ENCODE measurements around the gene APOL2.

APOL2 gene

DNA sequence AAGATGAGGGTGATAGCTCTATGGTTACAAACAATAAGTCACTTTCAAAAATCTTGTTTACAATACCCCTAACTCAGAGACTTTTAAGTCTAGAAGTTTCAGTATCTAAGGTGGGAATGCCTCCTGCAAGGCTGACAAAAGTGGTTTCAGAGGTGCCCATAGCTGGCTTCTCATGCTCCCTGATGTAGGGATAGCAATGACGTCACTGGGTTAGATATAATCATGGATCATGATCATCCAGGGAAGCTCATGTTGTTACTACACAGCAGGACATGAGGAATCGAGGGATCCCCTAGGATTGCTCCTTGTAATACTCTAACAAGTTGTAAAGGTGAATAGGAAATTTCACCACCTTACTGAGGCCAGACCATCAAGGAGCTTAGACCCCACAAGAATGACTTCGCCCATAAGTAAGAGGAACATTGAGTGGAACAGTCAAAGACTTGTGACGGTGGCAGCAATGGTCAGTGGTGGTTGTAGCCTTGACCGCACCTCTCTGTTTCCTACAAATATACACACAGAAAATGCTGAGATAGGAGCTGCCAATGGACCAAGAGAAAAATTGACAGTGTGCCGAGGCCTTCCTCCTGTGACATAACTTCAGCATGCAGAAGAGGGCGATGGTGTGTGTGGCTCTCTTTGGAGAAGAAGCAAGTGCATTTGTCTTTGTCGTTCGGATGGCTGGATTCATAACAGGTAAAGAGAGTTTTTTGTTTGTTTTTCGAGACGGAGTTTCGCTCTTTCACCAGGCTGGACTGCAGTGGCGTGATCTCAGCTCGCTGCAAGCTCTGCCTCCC lies 53.3 kb downstream of the APOL2 start:
- Histone ChIP-seq H3F3A (ENCODE audit: insufficient read depth, low read length) (no peaks in the 10 kb centered on the region), H3K4me3 (ENCODE audit: low read length) (no peak overlapping the region), H3K36me3 (replicated peaks; ENCODE audit: insufficient read depth, low read length) (no peaks in the 10 kb centered on the region), H3K4me1 (ENCODE audit: low read length) (no peaks in the 10 kb centered on the region), H2AFZ (ENCODE audit: low read length) (no peak overlapping the region), H3K9me2 (replicated peaks; ENCODE audit: insufficient read depth, low read length) (no peaks in the 10 kb centered on the region), H3K4me2 (ENCODE audit: low read depth, low read length) (no peak overlapping the region), H3K79me2 (ENCODE audit: low read length) (no peaks in the 10 kb centered on the region), H3K27me3 (replicated peaks; ENCODE audit: insufficient read depth, low read length) (no peaks in the 10 kb centered on the region), H4K20me1 (ENCODE audit: insufficient read depth, low read length) (no peaks in the 10 kb centered on the region), H3K27ac (ENCODE audit: low read length) (no peak overlapping the region), H3K9ac (ENCODE audit: low read length) (no peak overlapping the region), H3K9me3 (replicated peaks; ENCODE audit: insufficient read depth, low read length) (no peaks in the 10 kb centered on the region)
- TF ChIP-seq EZH2 (optimal IDR thresholded peaks at IDR 0.05; ENCODE audit: low read depth, low read length) (no peak), EZH2phosphoT487 (IDR thresholded peaks at IDR 0.05; ENCODE audit: low read length) (no peak), CTCF (IDR thresholded peaks at IDR 0.05; ENCODE audit: low read length) (no peak)
- DNase-seq: no peak

GRCh38 chr22:36184433-36185025 lies 54.8 kb downstream of the APOL2 start:
- Histone ChIP-seq H3K9me2 (replicated peaks; ENCODE audit: insufficient read depth, low read length) (no peaks in the 10 kb centered on the region), H3K4me2 (ENCODE audit: low read depth, low read length) (no peak overlapping the region), H4K20me1 (ENCODE audit: insufficient read depth, low read length) (no peaks in the 10 kb centered on the region), H3K79me2 (ENCODE audit: low read length) (no peaks in the 10 kb centered on the region), H3K9me3 (replicated peaks; ENCODE audit: insufficient read depth, low read length) (no peaks in the 10 kb centered on the region), H3K27ac (ENCODE audit: low read length) (no peak overlapping the region), H3F3A (ENCODE audit: insufficient read depth, low read length) (no peaks in the 10 kb centered on the region), H3K27me3 (replicated peaks; ENCODE audit: insufficient read depth, low read length) (no peaks in the 10 kb centered on the region), H3K9ac (ENCODE audit: low read length) (no peak overlapping the region), H3K4me1 (ENCODE audit: low read length) (no peaks in the 10 kb centered on the region), H2AFZ (ENCODE audit: low read length) (no peak overlapping the region), H3K36me3 (replicated peaks; ENCODE audit: insufficient read depth, low read length) (no peaks in the 10 kb centered on the region), H3K4me3 (ENCODE audit: low read length) (no peak overlapping the region)
- TF ChIP-seq EZH2phosphoT487 (IDR thresholded peaks at IDR 0.05; ENCODE audit: low read length) (no peak), EZH2 (optimal IDR thresholded peaks at IDR 0.05; ENCODE audit: low read depth, low read length) (no peak), CTCF (IDR thresholded peaks at IDR 0.05; ENCODE audit: low read length) (no peak)
- no peak for DNase-seq

DNA sequence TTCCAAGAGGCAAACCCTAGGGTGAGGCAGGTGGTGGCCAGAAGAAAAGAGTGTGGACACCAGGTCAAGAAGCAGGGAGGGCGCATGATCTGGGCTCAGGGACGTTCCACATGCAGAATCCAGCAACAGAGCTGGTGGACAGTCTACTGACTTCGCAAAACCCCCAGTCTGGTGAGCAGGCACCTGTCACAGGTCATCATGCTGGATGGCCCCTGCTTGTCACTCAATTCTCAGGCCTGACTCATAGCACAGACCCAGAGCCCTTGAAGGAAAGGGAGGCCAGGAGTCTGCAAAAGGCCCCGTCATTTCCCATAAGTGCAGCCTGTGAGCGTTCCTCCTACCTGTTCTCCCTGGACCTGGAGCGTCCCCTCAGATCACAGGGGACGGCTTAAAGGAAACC lies 55.9 kb downstream of the APOL2 start:
- no peak for DNase-seq
- Histone ChIP-seq H3K9me2 (replicated peaks; ENCODE audit: insufficient read depth, low read length) (no peaks in the 10 kb centered on the region), H3K9me3 (replicated peaks; ENCODE audit: insufficient read depth, low read length) (no peaks in the 10 kb centered on the region), H3K9ac (ENCODE audit: low read length) (no peak overlapping the region), H3K27ac (ENCODE audit: low read length) (no peak overlapping the region), H3K4me3 (ENCODE audit: low read length) (no peak overlapping the region), H2AFZ (ENCODE audit: low read length) (no peak overlapping the region), H3K36me3 (replicated peaks; ENCODE audit: insufficient read depth, low read length) (no peaks in the 10 kb centered on the region), H3K4me2 (ENCODE audit: low read depth, low read length) (no peak overlapping the region), H3K27me3 (replicated peaks; ENCODE audit: insufficient read depth, low read length) (no peaks in the 10 kb centered on the region), H4K20me1 (ENCODE audit: insufficient read depth, low read length) (no peaks in the 10 kb centered on the region), H3F3A (ENCODE audit: insufficient read depth, low read length) (no peaks in the 10 kb centered on the region), H3K79me2 (ENCODE audit: low read length) (no peaks in the 10 kb centered on the region), H3K4me1 (ENCODE audit: low read length) (no peaks in the 10 kb centered on the region)
- TF ChIP-seq EZH2phosphoT487 (IDR thresholded peaks at IDR 0.05; ENCODE audit: low read length) (no peak), EZH2 (optimal IDR thresholded peaks at IDR 0.05; ENCODE audit: low read depth, low read length) (no peak), CTCF (IDR thresholded peaks at IDR 0.05; ENCODE audit: low read length) (no peak)
